Thyroid gland (tissue), 4 donors: Measurements from ENCODE around the gene PCTP.

ENCODE experiments used
- POLR2A ChIP-seq, 2 donors: fragments of 450-650 bp; IDR thresholded peaks; one replicate each; pipeline ENCODE4 v1.6.1; 2017; ENCODE audit warnings: antibody characterized with exemption in 2 of 2, mild to moderate bottlenecking in 2 of 2, moderate library complexity in 1 of 2
- TF ChIP-seq, protein P1 (sequence below), 6 experiments: fragments of 200-600 bp in 3 of 6; fragments of 450-650 bp in 3 of 6; sonication (generic) in 3 of 6; IDR thresholded peaks; one replicate each; pipeline ENCODE4 v1.5.1; 2016 to 2019; ENCODE audit warnings: antibody characterized with exemption in 6 of 6, mild to moderate bottlenecking in 2 of 6, inconsistent platforms in 1 of 6, moderate library complexity in 1 of 6

DNA sequence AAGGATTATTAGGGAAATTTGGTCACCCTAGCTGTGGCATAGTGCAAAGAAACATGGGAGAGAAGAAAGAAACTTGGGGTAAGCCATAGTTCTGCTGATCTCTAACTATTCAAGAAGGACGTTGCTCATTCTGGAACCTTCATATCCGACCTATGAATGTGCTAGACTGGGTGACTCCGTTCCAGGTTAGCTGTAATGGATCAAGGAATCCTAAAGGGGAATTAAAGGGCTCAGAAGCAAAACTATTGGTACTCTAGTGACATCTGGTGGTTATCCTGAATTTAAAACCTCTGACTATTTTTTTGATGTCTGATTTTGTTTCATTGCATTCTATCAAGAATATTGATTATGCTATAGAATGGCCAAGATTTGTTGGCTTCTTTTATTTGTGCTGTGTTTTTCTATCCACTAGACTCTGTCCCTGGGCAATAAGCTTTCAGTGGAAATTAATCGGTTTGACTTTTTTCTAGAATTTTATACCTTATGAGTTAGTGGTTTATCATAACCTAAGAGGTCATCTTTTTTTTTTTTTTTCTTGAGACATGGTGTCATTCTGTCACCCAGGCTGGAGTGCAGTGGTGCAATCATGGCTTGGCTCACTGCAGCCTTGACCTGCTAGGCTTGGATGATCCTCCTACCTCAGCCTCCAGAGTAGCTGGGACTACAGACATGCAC is 19.5 kb downstream of the PCTP start:
- TF ChIP-seq, protein P1, sequence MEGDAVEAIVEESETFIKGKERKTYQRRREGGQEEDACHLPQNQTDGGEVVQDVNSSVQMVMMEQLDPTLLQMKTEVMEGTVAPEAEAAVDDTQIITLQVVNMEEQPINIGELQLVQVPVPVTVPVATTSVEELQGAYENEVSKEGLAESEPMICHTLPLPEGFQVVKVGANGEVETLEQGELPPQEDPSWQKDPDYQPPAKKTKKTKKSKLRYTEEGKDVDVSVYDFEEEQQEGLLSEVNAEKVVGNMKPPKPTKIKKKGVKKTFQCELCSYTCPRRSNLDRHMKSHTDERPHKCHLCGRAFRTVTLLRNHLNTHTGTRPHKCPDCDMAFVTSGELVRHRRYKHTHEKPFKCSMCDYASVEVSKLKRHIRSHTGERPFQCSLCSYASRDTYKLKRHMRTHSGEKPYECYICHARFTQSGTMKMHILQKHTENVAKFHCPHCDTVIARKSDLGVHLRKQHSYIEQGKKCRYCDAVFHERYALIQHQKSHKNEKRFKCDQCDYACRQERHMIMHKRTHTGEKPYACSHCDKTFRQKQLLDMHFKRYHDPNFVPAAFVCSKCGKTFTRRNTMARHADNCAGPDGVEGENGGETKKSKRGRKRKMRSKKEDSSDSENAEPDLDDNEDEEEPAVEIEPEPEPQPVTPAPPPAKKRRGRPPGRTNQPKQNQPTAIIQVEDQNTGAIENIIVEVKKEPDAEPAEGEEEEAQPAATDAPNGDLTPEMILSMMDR (IDR thresholded peaks at IDR 0.05), result peak; percentile 43 to 86 (median 62)
- no peak for TF ChIP-seq POLR2A (IDR thresholded peaks at IDR 0.05)
